Gastrocnemius medialis (tissue), 4 donors: ENCODE results near the gene ATP5PB.

Experiments
- POLR2A ChIP-seq, 2 donors: fragments of 450-650 bp; IDR thresholded peaks; one replicate each; pipeline ENCODE4 v1.6.1; 2017; ENCODE audit warnings: antibody characterized with exemption in 2 of 2, mild to moderate bottlenecking in 2 of 2, moderate library complexity in 2 of 2
- TF ChIP-seq, protein P1 (sequence below), 5 experiments: fragments of 450-650 bp in 3 of 5; fragments of 200-600 bp in 2 of 5; sonication (generic) in 2 of 5; IDR thresholded peaks in 4 of 5; conservative IDR thresholded peaks in 1 of 5; 1 replicate in 4 of 5; 2 replicates in 1 of 5; pipeline ENCODE4 v1.5.1; 2016 to 2019; ENCODE audit warnings: antibody characterized with exemption in 5 of 5, mild to moderate bottlenecking in 3 of 5, moderate library complexity in 3 of 5

DNA sequence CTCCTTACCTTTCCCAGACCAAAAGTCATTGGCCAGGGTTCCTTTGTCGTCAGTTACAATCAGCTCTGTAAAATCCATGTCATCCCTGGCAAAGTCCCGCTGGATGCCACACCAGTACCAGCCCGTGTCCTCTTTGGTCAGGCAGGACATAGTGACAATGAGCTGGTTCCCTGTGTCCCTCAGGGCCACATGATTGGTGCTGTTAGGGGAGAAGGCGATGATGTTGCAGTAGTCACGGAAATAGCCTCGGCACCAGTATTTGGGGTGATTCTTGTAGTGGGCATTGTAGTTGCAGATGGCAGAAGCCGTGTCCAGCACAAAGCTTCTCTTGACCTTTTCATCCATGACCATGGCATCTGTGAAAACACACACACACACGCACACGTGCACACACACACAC is 39.4 kb downstream of the ATP5PB start:
- TF ChIP-seq, protein P1, sequence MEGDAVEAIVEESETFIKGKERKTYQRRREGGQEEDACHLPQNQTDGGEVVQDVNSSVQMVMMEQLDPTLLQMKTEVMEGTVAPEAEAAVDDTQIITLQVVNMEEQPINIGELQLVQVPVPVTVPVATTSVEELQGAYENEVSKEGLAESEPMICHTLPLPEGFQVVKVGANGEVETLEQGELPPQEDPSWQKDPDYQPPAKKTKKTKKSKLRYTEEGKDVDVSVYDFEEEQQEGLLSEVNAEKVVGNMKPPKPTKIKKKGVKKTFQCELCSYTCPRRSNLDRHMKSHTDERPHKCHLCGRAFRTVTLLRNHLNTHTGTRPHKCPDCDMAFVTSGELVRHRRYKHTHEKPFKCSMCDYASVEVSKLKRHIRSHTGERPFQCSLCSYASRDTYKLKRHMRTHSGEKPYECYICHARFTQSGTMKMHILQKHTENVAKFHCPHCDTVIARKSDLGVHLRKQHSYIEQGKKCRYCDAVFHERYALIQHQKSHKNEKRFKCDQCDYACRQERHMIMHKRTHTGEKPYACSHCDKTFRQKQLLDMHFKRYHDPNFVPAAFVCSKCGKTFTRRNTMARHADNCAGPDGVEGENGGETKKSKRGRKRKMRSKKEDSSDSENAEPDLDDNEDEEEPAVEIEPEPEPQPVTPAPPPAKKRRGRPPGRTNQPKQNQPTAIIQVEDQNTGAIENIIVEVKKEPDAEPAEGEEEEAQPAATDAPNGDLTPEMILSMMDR (IDR thresholded peaks at IDR 0.05 in 4 of 5, conservative IDR thresholded peaks at IDR 0.05 in 1 of 5) = no peak
- TF ChIP-seq POLR2A (IDR thresholded peaks at IDR 0.05) = no peak
